Measurements from ENCODE around the gene PTPN11. TPM values are rescaled to one million over a fixed set of nuclear protein-coding genes. Genes with fewer than 3 reads are reported as not detected.
"Not testable (repeated sequence)": the region's sequence is repeated elsewhere in the genome, so short reads cannot be mapped to it uniquely, and the experiment has no call there.

The PTPN11 gene
- total and polyA plus RNA-seq, 12 donors, result 14.4 to 129 (median 72.0) TPM

GRCh38 chr12:112408621-112409020, 10.1 kb upstream of the PTPN11 start:
- intact Hi-C loops (cut with DNase I), result no loop called here
- WGBS, 4 donors, result 9 to 15% (median 11%) methylated on average over 5 of the region's 5 CpGs
- TF ChIP-seq CTCF (IDR thresholded peaks at IDR 0.05) (no peak), POLR2A (IDR thresholded peaks at IDR 0.05) (no peak)
- H3K27ac ChIP-seq, result peak overlapping the region in 3 of 5 donors; percentile 88 to 91 (median 90)
- no peaks in the 10 kb centered on the region for H3K9me3 ChIP-seq (replicated peaks in 1 of 3)
- peaks cover 11 to 17% of the 10 kb centered on the region in 2 donors for H3K4me1 ChIP-seq (replicated peaks in 1 of 2)
- peaks cover 0 to 40% of the 10 kb centered on the region in 2 donors for H3K36me3 ChIP-seq (replicated peaks in 1 of 2)
- H3K27me3 ChIP-seq, result no peaks in the 10 kb centered on the region
- peak overlapping the region in 3 of 4 donors; percentile 71 to 89 (median 74) for H3K4me3 ChIP-seq
- no peak for DNase-seq

- no peaks in the 10 kb centered on the region for H3K9me3 ChIP-seq (replicated peaks in 1 of 3)
- peak within 1 kb of the TSS; percentile 57 to 89 (median 72) for H3K4me3 ChIP-seq
- peak in 1 of 2 donors; percentile 83 for TF ChIP-seq POLR2A (IDR thresholded peaks at IDR 0.05)
- no peak for TF ChIP-seq CTCF (IDR thresholded peaks at IDR 0.05)
- DNase-seq, result peak; percentile 80 to 93 (median 87)
- peak within 1 kb of the TSS; percentile 82 to 91 (median 90) for H3K27ac ChIP-seq
- intact Hi-C loops (cut with DNase I), result no loop called here
- peaks cover 0 to 38% of the 10 kb centered on the region in 2 donors for H3K36me3 ChIP-seq (replicated peaks in 1 of 2)
- H3K4me1 ChIP-seq (replicated peaks in 1 of 2), result peaks cover 11 to 17% of the 10 kb centered on the region in 2 donors
- WGBS, 4 donors, result 10 to 16% (median 11%) methylated on average over 25 to 46 of the region's 46 CpGs
- H3K27me3 ChIP-seq, result no peaks in the 10 kb centered on the region
Observed at GRCh38 chr12:112409064-112409905, 9.5 kb upstream of the PTPN11 start, which contains the start of gene RPL6. RPL6 (minus strand) TSS chr12:112409605; CDS start chr12:112408656, 949 bp downstream.

- TF ChIP-seq CTCF (IDR thresholded peaks at IDR 0.05), result no peak
- DNase-seq, result no peak
- H3K9me3 ChIP-seq (replicated peaks in 1 of 3), result no peaks in the 10 kb centered on the region
- H3K4me1 ChIP-seq (replicated peaks in 1 of 2), result peaks cover 11 to 17% of the 10 kb centered on the region in 2 donors
- intact Hi-C loops (cut with DNase I), result no loop called here
- H3K4me3 ChIP-seq, result peak overlapping the region in 1 of 4 donors; percentile 74
- peaks cover 0 to 33% of the 10 kb centered on the region in 2 donors for H3K36me3 ChIP-seq (replicated peaks in 1 of 2)
- 90 to 95% (median 93%) methylated on average over 13 to 14 of the region's 14 CpGs for WGBS, 4 donors
- H3K27me3 ChIP-seq, result no peaks in the 10 kb centered on the region
- no peak overlapping the region for H3K27ac ChIP-seq
Observed at GRCh38 chr12:112409906-112410244, 8.9 kb upstream of the PTPN11 start.

GRCh38 chr12:112413855-112414625, 4.7 kb upstream of the PTPN11 start:
- Histone ChIP-seq H3K27me3 (no peaks in the 10 kb centered on the region), H3K27ac (no peak overlapping the region), H3K4me1 (replicated peaks in 1 of 2) (peaks cover 8 to 9% of the 10 kb centered on the region in 2 donors), H3K4me3 (no peak overlapping the region), H3K36me3 (replicated peaks in 1 of 2) (no peaks in the 10 kb centered on the region), H3K9me3 (replicated peaks in 1 of 3) (no peaks in the 10 kb centered on the region)
- TF ChIP-seq CTCF (IDR thresholded peaks at IDR 0.05), result no peak
- no peak for TF ChIP-seq POLR2A (IDR thresholded peaks at IDR 0.05)
- intact Hi-C loops (cut with DNase I), result no loop called here
- 33 to 64% (median 50%) methylated on average over 2 of the region's 2 CpGs for WGBS, 4 donors
- no peak for DNase-seq

- H3K9me3 ChIP-seq (replicated peaks in 1 of 3); DNase-seq; intact Hi-C loops (cut with DNase I); H3K27me3 ChIP-seq; H3K4me3 ChIP-seq; H3K27ac ChIP-seq; H3K36me3 ChIP-seq (replicated peaks in 1 of 2): not testable (repeated sequence)
- WGBS, 4 donors, result 87 to 94% (median 89%) methylated on average over 4 of the region's 4 CpGs
- peaks cover 18 to 19% of the 10 kb centered on the region in 2 donors for H3K4me1 ChIP-seq (replicated peaks in 1 of 2)
Observed at GRCh38 chr12:112415457-112415856, 3.3 kb upstream of the PTPN11 start.

All from adrenal gland (tissue), 12 donors.